Dedifferentiated amniotic fluid mesenchymal stem cell (primary cell): ENCODE measurements around the gene KCNJ12.

ENCODE experiments used
- DNase-seq: peaks from one replicate; pipeline ENCODE4 v3.0.0-alpha.2; 2016; ENCODE audit errors: extremely low spot score

Gene KCNJ12

DNA sequence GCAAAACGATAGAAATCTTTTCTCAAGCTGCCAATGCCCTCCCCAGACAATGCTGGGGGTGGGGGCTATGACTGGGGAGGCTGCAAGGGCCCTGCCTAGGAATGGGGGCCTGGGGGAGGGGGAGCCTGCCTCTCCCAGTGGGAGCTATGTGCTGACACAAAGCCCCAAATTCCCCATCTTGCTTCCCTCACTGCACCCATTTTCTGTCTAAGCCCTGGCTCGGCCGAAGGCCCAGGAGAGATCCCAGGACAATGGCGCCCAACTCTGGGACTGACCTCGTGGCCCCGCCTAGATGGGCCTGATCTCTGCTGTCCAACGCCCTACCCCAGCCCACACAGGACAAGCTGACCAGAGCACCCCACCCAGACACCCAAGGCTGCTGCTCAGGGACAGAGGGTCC lies 11.1 kb upstream of the KCNJ12 start:
- DNase-seq, result no peak

- DNase-seq, result no peak
Observed at GRCh38 chr17:21368545-21369246, 7.5 kb upstream of the KCNJ12 start.

- no peak for DNase-seq
Observed at GRCh38 chr17:21369395-21369794, 6.8 kb upstream of the KCNJ12 start.

DNA sequence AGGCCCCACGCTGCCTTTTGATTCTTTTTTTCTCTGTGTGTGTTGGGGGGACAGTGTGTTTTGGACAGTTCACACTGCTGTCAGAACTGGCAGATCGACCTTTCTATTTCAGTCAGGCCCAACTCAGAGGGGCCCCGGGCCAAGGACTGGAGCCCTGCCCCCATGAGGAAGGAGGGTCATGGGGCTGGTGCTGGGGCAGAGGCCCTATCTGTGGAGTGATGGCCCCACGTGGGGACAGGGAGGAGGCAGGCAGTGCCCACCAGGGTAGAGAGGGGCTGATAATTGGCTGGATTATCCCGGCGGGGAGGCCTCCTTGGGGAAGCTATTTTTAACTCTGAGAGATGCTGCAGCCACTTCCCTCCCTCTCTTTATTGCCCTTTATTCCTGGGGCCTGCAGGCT lies 5.7 kb upstream of the KCNJ12 start:
- DNase-seq, result no peak

DNA sequence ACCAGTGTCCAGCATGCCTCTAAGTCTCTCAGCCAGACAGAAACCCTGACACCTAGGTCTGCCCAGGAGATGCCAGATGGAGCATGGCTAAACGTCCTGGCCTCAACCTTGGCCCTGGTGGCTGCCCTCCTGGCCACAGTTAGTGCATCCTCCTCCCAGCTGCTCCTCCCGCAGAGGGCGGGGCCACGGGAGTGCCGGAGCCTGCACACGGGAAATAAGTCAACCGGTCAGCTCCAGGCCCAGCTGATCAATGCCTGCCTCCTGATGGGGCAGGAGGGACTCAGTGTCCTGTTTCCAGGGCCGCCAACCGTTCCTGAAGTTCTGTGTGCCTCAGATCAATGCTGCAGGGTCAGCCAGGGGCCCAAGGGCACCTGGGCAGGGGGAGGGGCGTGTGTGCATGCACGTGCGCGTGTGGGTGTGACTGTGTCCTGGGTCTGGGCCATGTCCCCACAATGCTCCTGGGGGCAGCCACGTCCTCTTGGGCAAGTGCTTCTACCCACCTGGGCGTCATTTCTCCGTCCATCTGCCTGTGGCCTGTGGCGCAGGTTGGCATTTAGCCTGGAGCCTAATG lies 4.6 kb upstream of the KCNJ12 start:
- no peak for DNase-seq

GRCh38 chr17:21372256-21372954 lies 3.8 kb upstream of the KCNJ12 start:
- no peak for DNase-seq

- DNase-seq, result no peak
Observed at GRCh38 chr17:21373036-21373435, 3.1 kb upstream of the KCNJ12 start.

DNA sequence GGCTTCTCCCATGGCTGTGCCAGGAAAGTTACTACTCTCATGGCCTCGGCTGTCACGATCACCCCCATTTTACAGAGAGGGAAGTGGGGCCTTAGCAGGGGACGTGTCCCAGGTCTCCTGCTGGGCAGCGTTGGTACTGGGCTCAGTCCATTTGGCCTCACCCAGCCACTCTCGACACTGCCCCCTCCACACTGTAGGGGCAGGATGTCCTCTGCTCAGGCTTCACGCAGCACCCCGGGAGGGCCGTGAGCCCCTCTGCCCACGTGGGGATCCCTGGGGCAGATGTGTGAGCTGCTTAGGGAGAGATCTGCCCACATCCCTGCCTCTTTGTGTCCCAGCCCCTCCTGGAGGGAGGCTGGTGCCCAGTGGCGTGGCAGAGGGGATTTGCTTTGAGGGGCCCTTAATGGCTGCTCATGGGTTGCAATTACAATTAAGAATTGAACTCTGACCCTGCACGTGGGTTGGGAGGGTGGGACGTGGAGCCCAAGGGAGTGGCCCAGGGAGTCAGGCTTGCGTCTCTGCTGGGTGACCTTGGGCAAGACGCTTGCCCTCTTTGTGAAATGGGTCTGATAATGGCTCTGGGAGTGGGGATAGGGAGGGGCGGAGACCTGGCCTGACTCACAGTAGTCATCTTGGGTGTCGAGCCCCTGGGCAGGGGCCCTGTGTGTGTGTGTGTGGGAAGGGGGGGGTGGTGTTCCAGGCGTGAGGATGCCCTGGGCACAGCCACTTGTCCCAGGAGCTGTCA lies 2.3 kb upstream of the KCNJ12 start:
- no peak for DNase-seq

- no peak for DNase-seq
Observed at GRCh38 chr17:21374441-21375161, 1.6 kb upstream of the KCNJ12 start.

GRCh38 chr17:21375162-21375560 lies 996 bp upstream of the KCNJ12 start:
- no peak for DNase-seq

DNA sequence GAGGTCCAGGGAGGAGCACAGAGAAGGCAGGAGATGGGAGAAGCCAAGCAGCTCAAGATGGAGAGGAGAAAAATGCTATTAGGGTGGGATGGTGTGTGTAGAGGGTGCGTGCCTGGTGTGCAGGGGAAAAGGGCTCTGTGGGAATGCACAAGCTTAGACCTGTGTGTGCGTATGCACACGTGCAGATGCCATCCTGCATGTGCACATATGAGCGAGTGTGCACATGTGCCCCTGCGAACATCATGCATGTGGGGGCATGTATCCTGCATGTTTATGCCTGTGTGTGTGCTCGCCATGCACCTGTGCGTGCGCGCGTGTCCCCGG lies 438 bp upstream of the KCNJ12 start:
- DNase-seq, result no peak

GRCh38 chr17:21376759-21377690 lies 868 bp downstream of the KCNJ12 start:
- DNase-seq, result no peak

- no peak for DNase-seq
Observed at GRCh38 chr17:21377705-21378396, 1.7 kb downstream of the KCNJ12 start.

- DNase-seq, result no peak
Observed at GRCh38 chr17:21378553-21378952, 2.4 kb downstream of the KCNJ12 start.

GRCh38 chr17:21379080-21379711 lies 3.0 kb downstream of the KCNJ12 start:
- no peak for DNase-seq

GRCh38 chr17:21380659-21381058 lies 4.5 kb downstream of the KCNJ12 start:
- no peak for DNase-seq

DNA sequence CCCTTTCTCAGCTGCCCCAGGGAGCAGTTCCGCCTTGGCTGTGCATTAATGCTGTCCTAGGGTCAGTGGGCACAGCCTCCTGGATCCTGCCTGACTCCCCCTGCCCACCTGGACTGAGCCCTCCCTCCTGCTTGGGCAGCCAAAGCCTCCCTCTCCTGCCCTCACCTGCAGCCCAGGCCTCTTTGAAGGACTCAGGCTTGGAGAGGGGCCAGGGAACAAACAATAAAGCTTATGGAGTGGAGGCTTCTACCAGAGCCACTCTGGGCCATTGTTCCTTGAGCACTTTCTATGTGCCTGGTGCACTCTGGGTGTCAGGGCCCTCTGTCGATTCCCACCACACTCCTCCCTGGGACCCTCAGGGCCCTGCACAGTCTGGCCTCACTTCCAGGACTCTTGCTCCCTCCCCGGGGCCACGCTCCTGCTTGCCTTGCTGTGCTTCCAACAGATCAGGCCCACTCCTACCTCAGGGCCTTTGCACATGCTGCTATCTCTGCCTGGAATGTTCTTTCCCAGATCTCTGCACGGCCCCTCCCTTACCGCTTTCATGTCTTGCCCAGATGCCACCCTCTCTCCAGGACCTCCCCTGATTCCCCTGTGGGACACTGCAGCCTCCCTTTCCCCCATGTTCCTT lies 5.0 kb downstream of the KCNJ12 start:
- no peak for DNase-seq

DNA sequence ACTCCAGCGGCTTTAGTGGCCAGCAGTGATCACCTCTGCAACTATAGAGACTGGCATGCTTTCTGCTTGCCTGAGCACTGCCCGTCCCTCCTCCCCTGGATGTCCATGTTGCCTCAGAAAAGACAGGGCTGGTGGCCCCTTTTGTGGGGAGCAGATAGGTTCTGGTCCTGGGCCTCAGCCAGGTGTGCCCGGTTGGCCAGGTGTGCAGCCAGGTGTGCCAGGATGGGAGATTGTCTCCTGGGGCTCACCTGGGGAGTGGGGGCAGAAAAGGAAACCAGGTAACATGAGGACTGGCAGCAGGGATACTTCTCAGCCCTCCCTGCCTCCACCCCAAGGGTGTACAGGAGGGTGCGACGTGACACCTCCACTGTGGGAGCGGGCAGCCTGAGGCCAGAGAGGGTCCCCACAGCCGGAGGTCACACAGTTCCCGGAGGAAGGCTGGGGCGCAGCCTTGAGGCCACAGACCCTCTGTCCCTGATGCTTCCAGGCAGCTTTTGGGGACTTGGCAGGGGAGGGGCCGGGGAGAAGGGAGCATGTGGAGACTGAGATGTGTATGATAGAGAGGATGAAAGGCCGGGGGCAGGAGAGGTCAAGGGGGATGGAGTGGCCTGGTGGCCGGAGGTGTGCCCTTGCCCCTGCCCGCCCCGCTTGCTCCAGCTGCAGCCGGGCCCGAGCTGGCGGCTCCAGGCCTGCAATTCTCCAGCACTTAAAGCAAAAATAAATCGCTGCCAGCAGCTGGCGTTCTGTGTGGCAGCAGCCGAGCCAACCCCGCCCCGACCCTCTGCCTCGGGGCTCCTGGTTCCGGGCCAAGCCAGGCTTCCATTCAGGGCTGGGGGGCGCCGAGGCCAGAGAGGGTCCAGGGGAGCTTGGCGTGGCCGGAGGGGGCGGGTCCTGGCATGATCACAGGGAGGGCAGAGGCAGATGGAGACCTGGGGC lies 6.7 kb downstream of the KCNJ12 start:
- no peak for DNase-seq
